Activated T-helper 9 cell treated with anti-CD3 and anti-CD28 coated beads, Interleukin-2, amount 50 U/mL, for 16 hours (primary cell): ENCODE data around the gene CATSPER2.
"Not testable (repeated sequence)": the region's sequence is repeated elsewhere in the genome, so short reads cannot be mapped to it uniquely, and the experiment has no call there.

Experiments
- DNase-seq: peaks from one replicate; pipeline ENCODE4 v3.0.0-alpha.2; 2020; ENCODE audit warnings: low read depth

CATSPER2 gene

GRCh38 chr15:43648649-43649429, at the start of gene CATSPER2:
TSS of gene CATSPER2 (minus strand) at chr15:43648844. CDS start at chr15:43648061, 783 bp downstream.
- no peak for DNase-seq

DNA sequence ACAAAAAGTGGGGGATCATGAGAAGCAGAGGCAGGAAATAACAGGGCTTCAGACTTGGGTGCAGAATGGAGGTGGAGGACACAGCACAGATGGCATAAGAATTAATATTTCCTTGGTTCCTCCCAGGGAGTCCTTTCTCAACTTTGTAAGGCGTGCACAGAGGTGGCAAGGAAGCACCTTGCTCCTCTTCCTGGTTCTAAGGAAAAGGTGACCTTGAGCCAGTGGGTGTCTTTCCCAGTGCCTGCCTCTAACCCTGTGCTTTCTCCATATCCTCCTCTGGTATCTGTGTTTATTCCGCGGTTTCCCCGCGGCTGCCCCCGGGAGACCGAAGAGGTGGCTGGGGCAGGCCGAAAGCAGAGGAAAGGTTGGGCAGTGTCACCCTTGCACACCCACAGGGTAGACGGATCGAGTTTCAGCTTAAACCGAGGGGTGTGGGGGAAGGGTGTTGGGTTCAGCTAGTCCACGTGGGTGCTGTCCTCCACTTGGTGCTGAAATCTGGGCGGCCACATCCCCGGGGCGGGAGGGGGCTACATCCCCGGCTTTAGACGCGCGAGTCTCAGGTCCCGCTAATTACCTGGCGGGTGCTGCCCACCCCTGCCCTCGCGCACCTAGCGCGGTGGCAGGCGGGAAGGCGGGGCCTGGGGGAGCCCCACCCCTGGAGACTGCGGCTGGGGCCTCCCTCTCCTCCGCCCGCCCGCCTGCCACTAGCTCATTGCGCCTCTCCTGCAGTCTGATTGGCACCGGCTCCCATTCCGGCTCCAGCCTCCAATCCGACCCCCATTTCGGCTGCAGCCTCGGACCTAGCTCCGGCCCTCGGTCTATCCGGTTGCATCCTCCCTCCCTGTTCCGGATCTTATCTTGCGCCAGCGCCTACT, 44.7 kb upstream of the CATSPER2 start, which contains the start of gene CKMT1A:
Gene CKMT1A (plus strand): TSS at position 712 of the 875 bp plus-strand sequence. CDS start 192 bp downstream, outside the sequence.
- DNase-seq: not testable (repeated sequence)

GRCh38 chr15:43692679-43693078, 44.0 kb upstream of the CATSPER2 start:
- DNase-seq: not testable (repeated sequence)

DNA sequence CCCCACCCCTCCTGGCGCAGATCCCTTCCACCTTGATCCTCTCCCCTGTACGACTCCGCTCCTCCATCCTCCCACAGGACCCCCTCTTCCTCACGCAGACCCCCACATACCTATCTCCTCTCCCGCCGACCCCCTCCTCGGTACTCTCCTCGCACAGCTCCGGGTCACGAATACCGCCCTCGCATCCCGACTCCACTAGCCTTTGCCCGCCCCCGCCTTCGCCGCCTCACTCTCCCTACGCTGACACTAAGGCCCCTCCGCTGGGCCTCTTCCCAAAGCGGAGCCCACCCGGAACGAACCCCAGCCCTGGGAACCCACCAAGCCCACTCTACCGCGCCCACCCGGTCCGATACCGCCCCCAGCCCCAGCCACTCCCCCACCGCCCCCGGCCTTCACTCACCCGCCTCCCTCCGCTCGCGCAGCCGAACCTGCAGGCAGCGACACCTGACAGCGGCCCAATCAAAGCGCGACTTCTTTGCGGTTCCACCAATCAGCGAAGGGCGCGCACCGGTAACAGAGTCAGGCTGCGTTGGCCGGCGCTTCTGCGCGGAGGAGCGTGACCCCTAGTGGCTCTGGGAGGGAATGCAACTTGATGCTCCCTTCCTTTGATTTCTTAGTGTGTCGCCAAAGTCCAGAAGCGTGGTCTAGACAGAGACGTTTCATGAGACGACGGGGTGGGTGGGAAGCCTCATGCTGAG, 41.1 kb upstream of the CATSPER2 start:
- not testable (repeated sequence) for DNase-seq

- DNase-seq: not testable (repeated sequence)
These were observed 25.5 kb upstream of the CATSPER2 start for GRCh38 chr15:43674175-43674574.

DNA sequence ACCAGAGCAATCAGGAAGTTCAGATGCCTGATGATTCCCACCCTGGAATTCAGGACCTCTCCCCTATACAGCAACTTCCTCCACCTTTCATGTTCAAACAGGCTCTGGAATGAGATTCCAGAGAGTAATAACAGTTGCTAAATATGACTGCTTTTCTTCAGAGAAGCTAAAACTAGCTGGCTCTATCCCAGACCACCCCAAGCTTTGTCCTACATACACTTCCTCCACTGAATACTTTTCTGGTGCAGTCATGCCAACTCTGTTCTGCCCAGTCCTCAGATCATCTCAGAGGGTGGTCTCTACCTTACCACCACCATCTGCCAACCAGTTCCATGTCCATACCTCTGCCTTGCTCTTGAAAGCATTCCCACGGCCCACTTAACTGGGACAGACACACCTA, 17.5 kb upstream of the CATSPER2 start:
- not testable (repeated sequence) for DNase-seq

DNA sequence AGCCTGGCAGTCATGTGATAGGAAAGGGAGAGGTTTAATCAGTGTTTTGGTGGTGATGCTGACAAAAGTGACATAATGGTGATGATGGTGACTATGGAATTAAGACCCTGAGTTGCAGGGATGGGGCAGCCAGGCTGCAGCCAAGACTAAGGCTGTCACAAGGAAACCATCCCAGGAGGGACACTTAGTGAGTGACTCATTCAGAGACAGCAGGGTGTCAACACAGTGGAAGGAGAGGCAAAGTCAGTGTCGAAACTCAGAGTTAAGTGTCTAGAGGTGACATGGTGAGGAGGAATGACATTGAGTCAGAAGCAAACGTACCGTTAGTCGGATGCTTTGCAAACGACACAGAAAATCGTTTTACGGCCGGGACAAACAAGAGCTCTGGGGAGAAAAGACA, 14.7 kb upstream of the CATSPER2 start:
- DNase-seq: not testable (repeated sequence)

DNA sequence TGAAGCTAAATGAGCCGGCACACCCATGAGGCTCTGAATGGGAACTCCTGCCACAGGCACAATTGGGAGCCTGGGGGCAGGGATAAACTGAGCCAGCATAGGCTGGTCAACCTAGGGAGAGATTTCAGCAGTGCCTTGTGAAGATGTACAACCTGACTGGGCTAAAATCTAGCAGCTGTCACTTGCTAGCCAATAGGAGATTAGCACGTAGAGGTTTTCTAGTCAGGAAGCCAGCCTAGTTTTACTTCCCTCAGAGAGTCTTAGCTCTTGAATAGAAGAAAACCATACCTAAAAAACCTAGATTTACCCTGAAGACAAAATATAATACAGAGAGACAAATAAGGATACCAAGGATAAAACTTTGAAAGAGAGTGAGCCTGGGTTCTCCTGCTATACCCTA, 13.6 kb upstream of the CATSPER2 start:
- DNase-seq: not testable (repeated sequence)

- DNase-seq: not testable (repeated sequence)
These were observed 11.1 kb upstream of the CATSPER2 start for GRCh38 chr15:43659727-43660126.

DNA sequence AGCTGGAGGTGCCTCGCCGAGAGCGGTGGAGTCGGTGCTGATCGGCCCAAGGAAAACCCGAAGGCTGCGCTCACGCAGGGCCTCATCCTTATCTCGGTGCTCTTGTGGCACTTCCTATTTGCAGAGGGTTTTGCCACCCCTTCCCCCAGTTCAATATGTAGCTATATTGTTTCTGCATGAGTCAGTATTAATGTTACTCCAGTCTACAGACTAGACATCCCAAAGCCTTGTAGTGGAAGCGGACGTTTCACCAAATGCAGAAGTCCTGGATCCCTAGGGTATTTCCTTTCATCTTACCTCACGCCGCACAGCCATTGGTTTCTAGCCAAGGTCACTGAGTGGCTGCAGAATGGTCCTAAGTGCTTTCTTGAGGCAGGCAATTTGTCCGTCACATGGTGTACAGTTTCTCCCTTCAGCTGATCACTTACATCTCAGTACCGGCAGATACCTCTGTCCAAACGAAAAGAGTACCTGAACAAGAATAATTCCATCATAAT, 834 bp upstream of the CATSPER2 start:
- not testable (repeated sequence) for DNase-seq

DNA sequence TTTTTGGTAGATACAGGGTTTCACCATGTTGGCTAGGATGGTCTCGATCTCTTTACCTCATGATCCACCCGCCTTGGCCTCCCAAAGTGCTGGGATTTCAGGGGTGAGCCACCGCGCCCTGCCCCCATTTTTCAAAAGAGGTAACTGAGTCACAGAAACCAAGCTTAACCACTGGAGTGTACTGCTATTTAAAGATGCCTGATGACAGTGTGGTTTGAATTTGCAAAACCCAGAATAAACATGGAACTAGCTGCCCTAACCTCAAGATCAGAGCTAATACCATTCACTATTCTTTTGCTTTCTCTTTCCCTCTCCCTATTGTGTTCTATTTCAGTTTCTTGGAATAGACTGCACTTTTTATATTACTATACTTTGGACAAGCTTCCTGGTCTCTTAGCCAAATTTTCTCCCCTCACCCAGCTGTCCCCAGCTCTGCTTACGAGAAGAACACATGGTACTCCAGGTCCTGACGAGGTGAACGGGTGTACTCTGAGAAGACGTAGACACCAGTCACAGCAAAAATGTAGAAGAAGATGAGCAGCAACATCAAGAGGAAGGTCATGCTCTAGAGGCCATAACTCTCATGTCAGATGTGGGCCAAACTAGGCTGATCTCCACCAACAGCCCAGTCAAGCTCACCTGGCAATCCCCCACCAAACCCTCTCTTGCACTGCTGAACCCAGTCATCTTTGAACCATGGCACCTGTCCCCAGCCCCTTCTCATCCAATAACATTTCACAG, 10.0 kb downstream of the CATSPER2 start:
- DNase-seq: not testable (repeated sequence)

- DNase-seq: not testable (repeated sequence)
These were observed 21.7 kb downstream of the CATSPER2 start for GRCh38 chr15:43626937-43627336.

DNA sequence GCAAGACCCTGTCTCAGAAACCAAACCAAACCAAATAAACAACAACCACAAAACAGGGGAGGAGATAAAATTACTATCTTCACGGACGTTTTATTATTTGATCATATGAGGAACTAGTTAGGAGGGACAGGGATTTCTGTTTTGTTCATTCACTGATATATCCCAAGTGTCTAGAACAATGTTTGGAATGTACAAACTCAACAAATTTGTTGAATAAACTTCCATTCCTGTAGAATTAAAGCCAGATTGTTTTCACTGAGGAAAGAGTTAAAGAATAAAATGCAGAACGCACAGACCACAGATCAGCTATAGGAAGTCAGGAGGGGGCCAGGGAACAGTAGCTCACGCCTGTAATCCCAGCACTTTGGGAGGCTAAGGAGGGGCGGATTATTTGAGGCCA, 23.5 kb downstream of the CATSPER2 start:
- no peak for DNase-seq

- DNase-seq: not testable (repeated sequence)
These were observed 26.4 kb downstream of the CATSPER2 start for GRCh38 chr15:43622068-43622799.

GRCh38 chr15:43618700-43619099, 29.9 kb downstream of the CATSPER2 start, which contains the start of gene STRC:
TSS of gene STRC (minus strand) at chr15:43618800. CDS start at chr15:43618722, 78 bp downstream.
- not testable (repeated sequence) for DNase-seq

DNA sequence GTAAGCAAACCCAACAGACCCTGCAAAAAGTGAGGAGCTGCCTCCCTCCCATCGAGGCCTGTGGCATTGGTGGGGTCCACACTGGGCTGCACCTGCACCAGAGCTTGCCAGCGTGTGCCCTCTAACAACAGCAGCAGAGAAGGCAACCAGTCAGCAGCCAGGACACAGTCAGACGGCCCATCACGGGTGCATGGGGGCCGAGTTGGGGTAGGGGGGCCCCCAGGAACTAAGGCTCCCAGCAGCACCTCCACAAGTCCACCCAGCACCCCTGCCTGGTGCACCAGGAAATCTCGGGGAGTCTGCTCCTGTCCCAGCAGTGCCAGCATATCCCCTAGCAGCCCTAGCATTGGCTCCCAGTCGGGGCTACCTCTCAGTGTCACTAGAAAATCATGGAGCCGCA, 30.9 kb downstream of the CATSPER2 start:
- DNase-seq: not testable (repeated sequence)

DNA sequence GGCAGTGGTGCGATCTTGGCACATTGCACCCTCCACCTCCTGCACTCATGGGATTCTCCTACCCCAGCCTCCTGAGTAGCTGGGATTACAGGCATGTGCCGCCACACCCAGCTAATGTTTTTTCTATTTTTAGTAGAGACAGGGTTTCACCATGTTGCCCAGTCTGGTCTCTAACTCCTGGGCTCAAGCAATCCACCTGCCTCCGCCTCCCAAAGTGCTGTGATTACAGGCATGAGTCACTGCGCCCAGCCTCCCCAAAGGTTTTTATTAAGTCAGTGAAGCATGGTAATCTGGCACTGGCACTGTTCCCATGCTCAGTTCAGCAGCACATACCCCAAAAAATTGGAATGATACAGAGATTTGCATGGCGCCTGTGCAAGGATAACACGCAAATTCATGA, 46.4 kb downstream of the CATSPER2 start:
- DNase-seq: not testable (repeated sequence)

GRCh38 chr15:43600200-43600599, 48.4 kb downstream of the CATSPER2 start:
- DNase-seq: not testable (repeated sequence)

- not testable (repeated sequence) for DNase-seq
These were observed 49.5 kb downstream of the CATSPER2 start for GRCh38 chr15:43599131-43599530.
